OCI-LY1 (cell line): ENCODE data around the gene PTPN6.

Experiments used
- H2AFZ ChIP-seq: fragments of 200-600 bp; sonication (generic), shearing (Covaris generic); 2 replicates; pipeline ENCODE4 v1.6.0; 2014; ENCODE audit warnings: antibody characterized with exemption, mild to moderate bottlenecking, low read length
- H3F3A ChIP-seq: fragments of 200-600 bp; sonication (generic), shearing (Covaris generic); 2 replicates; pipeline ENCODE4 v1.6.0; 2014; ENCODE audit warnings: mild to moderate bottlenecking, antibody characterized with exemption, low read length, moderate library complexity; ENCODE audit not compliant: insufficient read depth
- H3K27ac ChIP-seq: fragments of 200-600 bp; sonication (generic); 2 replicates; pipeline ENCODE4 v1.5.1; 2014; ENCODE audit warnings: low read length, mixed run types, mild to moderate bottlenecking, low read depth; ENCODE audit not compliant: poor library complexity, severe bottlenecking
- H3K27me3 ChIP-seq: fragments of 200-600 bp; sonication (generic); 2 replicates; pipeline ENCODE4 v1.6.0; 2014; ENCODE audit warnings: antibody characterized with exemption, mild to moderate bottlenecking, low read length, moderate library complexity; ENCODE audit not compliant: insufficient read depth
- H3K36me3 ChIP-seq: fragments of 200-600 bp; sonication (generic); 2 replicates; pipeline ENCODE4 v1.6.1; 2014; ENCODE audit warnings: mild to moderate bottlenecking, antibody characterized with exemption, low read length, moderate library complexity, mixed read lengths; ENCODE audit not compliant: insufficient read depth
- H3K4me1 ChIP-seq: fragments of 200-600 bp; sonication (generic); 2 replicates; pipeline ENCODE4 v1.5.1; 2014; ENCODE audit warnings: mild to moderate bottlenecking, low read length, moderate library complexity; ENCODE audit not compliant: insufficient read depth, severe bottlenecking
- H3K4me2 ChIP-seq: fragments of 200-600 bp; sonication (generic), shearing (Covaris generic); 2 replicates; pipeline ENCODE4 v1.6.1; 2014; ENCODE audit warnings: low read length
- H3K4me3 ChIP-seq: fragments of 200-600 bp; sonication (generic); 2 replicates; pipeline ENCODE4 v1.5.1; 2014; ENCODE audit warnings: low read length, low read depth, mild to moderate bottlenecking, mixed read lengths; ENCODE audit not compliant: poor library complexity, severe bottlenecking
- H3K79me2 ChIP-seq: fragments of 200-600 bp; shearing (Covaris generic); 2 replicates; pipeline ENCODE4 v1.6.1; 2016; ENCODE audit warnings: mixed run types, low read length, mixed read lengths; ENCODE audit not compliant: insufficient read depth
- H3K9ac ChIP-seq: fragments of 200-600 bp; sonication (generic), shearing (Covaris generic); 2 replicates; pipeline ENCODE4 v1.6.1; 2014; ENCODE audit warnings: mild to moderate bottlenecking, low read length, mixed read lengths
- H3K9me2 ChIP-seq: fragments of 200-600 bp; sonication (generic), shearing (Covaris generic); 2 replicates; pipeline ENCODE4 v1.6.1; 2014; ENCODE audit warnings: low read depth, mild to moderate bottlenecking, low read length, mixed read lengths
- H3K9me3 ChIP-seq: fragments of 200-600 bp; shearing (Covaris generic); 2 replicates; pipeline ENCODE4 v1.6.1; 2014; ENCODE audit warnings: low read length, mixed read lengths
- H4K20me1 ChIP-seq: fragments of 200-600 bp; sonication (generic), shearing (Covaris generic); 2 replicates; pipeline ENCODE4 v1.6.0; 2016; ENCODE audit warnings: mild to moderate bottlenecking, low read length; ENCODE audit not compliant: insufficient read depth
- CTCF ChIP-seq: fragments of 200-600 bp; sonication (generic), shearing (Covaris generic); IDR thresholded peaks from 2 replicates; pipeline ENCODE4 v1.5.1; 2017; ENCODE audit warnings: mild to moderate bottlenecking, antibody characterized with exemption, low read length, moderate library complexity, mixed read lengths
- EZH2 ChIP-seq: fragments of 200-600 bp; sonication (generic), shearing (Covaris generic); IDR thresholded peaks from 2 replicates; pipeline ENCODE4 v1.8.0; 2017; ENCODE audit warnings: borderline replicate concordance, mixed run types, mild to moderate bottlenecking, antibody characterized with exemption, low read length, moderate library complexity, mixed read lengths

PTPN6 gene

GRCh38 chr12:6943722-6944380 lies 7.3 kb upstream of the PTPN6 start, which contains the start of the genes C12orf57 and RNU7-1:
Gene C12orf57, plus strand, starts transcription at chr12:6944022. Its CDS starts 100 bp downstream, at chr12:6944122.
Gene RNU7-1, plus strand, starts transcription at chr12:6943816.
- H3K36me3 ChIP-seq, result no peaks in the 10 kb centered on the region
- peak within 1 kb of the TSS; percentile 91 for H3K4me2 ChIP-seq
- H3K9ac ChIP-seq, result peak within 1 kb of the TSS; percentile 79
- no peak for TF ChIP-seq EZH2
- no peak for TF ChIP-seq CTCF
- no peaks in the 10 kb centered on the region for H3K9me3 ChIP-seq
- no peaks in the 10 kb centered on the region for H3F3A ChIP-seq
- no peaks in the 10 kb centered on the region for H4K20me1 ChIP-seq
- H3K4me1 ChIP-seq, result peaks cover 43% of the 10 kb centered on the region
- peak within 1 kb of the TSS; percentile 71 for H3K4me3 ChIP-seq
- H3K9me2 ChIP-seq, result no peaks in the 10 kb centered on the region
- H3K27ac ChIP-seq, result peak within 1 kb of the TSS; percentile 91
- H3K27me3 ChIP-seq, result no peaks in the 10 kb centered on the region
- H2AFZ ChIP-seq, result peak within 1 kb of the TSS; percentile 28; the same call in 1 of the 2 replicates
- no peaks in the 10 kb centered on the region for H3K79me2 ChIP-seq

DNA sequence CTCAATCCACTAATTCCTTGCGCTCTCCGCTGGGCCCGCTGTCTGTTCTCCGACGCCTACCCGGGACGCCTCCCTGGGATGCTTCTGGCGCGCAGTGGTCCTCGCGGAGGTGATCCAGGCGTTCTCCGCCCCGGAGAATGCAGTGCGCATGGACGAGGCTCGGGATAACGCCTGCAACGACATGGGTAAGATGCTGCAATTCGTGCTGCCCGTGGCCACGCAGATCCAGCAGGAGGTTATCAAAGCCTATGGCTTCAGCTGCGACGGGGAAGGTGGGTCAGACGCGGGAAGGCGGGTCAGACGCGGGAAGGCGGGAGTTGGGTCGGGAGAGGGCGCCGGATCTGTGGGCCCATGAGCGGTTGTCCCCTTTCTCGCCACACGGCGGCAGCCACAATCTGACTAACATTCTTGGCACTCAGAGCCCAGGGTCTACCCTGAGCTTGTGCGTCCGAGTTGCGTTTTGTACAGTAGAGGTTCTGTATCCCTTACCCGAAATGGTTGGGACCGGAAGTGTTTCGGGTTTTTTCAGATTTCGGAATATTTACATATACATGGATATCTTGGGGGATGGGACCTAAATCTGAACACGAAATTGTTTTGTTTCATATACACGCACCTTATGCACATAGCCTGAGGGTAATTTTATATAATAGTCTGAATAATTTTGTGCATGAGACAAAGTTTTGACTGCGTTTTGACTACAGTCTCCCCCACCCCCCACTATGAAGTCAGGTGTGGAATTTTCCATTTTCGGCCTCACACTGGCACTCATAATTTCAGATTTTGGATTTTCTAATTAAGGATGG lies 6.6 kb upstream of the PTPN6 start:
- H2AFZ ChIP-seq, result no peak overlapping the region
- no peaks in the 10 kb centered on the region for H3K27me3 ChIP-seq
- no peaks in the 10 kb centered on the region for H3K9me3 ChIP-seq
- peak; percentile 97 for TF ChIP-seq CTCF
- no peak for TF ChIP-seq EZH2
- peak overlapping the region; percentile 71 for H3K4me3 ChIP-seq
- peaks cover 39% of the 10 kb centered on the region for H3K4me1 ChIP-seq
- H3K9me2 ChIP-seq, result no peaks in the 10 kb centered on the region
- H3K79me2 ChIP-seq, result no peaks in the 10 kb centered on the region
- no peaks in the 10 kb centered on the region for H3K36me3 ChIP-seq
- H3F3A ChIP-seq, result no peaks in the 10 kb centered on the region
- H3K27ac ChIP-seq, result peak overlapping the region; percentile 91
- H3K9ac ChIP-seq, result peak overlapping the region; percentile 79
- no peaks in the 10 kb centered on the region for H4K20me1 ChIP-seq
- H3K4me2 ChIP-seq, result peak overlapping the region; percentile 91

DNA sequence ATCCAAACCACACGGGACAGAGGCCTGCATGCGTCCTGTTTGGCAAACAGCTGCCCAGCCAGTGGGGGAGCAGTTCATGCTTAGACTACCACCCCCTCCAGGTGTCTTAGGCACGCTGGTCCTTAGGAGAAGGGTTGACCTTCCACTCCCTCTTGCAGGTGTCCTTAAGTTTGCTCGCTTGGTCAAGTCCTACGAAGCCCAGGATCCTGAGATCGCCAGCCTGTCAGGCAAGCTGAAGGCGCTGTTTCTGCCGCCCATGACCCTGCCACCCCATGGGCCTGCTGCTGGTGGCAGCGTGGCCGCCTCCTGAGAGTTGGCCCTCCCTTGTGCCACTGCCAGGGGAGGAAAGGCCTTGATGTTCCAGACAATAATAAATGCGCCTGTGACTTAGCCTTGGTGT lies 5.5 kb upstream of the PTPN6 start:
- Histone ChIP-seq H3K9me3 (no peaks in the 10 kb centered on the region), H3K79me2 (no peaks in the 10 kb centered on the region), H3K4me1 (peaks cover 41% of the 10 kb centered on the region), H3K9ac (peak overlapping the region; percentile 45), H3K4me2 (peak overlapping the region; percentile 91), H4K20me1 (no peaks in the 10 kb centered on the region), H3K4me3 (peak overlapping the region; percentile 71), H2AFZ (no peak overlapping the region), H3F3A (no peaks in the 10 kb centered on the region), H3K27me3 (no peaks in the 10 kb centered on the region), H3K27ac (peak overlapping the region; percentile 91), H3K9me2 (no peaks in the 10 kb centered on the region), H3K36me3 (no peaks in the 10 kb centered on the region)
- no peak for TF ChIP-seq EZH2
- TF ChIP-seq CTCF, result no peak
